Ishikawa (cell line): Measurements from ENCODE around the gene SLC22A14.
A peak's percentile ranks its signal among the peaks of the same experiment; 100 is the strongest.

Source experiments
- CEBPB ChIP-seq: IDR thresholded peaks from 2 replicates; pipeline ENCODE4 v1.6.1; 2012
- CREB1 ChIP-seq: IDR thresholded peaks from 2 replicates; pipeline ENCODE4 v1.6.1; 2012; ENCODE audit warnings: low read depth
- EGR1 ChIP-seq: IDR thresholded peaks from 2 replicates; pipeline ENCODE4 v1.6.1; 2012
- EP300 ChIP-seq: IDR thresholded peaks from 2 replicates; pipeline ENCODE4 v1.6.1; 2012; ENCODE audit warnings: borderline replicate concordance
- FOXM1 ChIP-seq: IDR thresholded peaks from 2 replicates; pipeline ENCODE4 v1.6.1; 2012; ENCODE audit warnings: low read depth, borderline replicate concordance
- NFIC ChIP-seq: IDR thresholded peaks from 2 replicates; pipeline ENCODE4 v1.6.1; 2012
- RAD21 ChIP-seq: IDR thresholded peaks from 2 replicates; pipeline ENCODE4 v1.6.1; 2012; ENCODE audit warnings: low read depth
- REST ChIP-seq: IDR thresholded peaks from 2 replicates; pipeline ENCODE4 v1.6.1; 2012; ENCODE audit warnings: low read depth, mild to moderate bottlenecking
- TAF1 ChIP-seq: IDR thresholded peaks from 2 replicates; pipeline ENCODE4 v1.6.1; 2012; ENCODE audit warnings: low read depth, mild to moderate bottlenecking
- TCF12 ChIP-seq: IDR thresholded peaks from 2 replicates; pipeline ENCODE4 v1.6.1; 2012; ENCODE audit warnings: low read depth
- TEAD4 ChIP-seq: IDR thresholded peaks from 2 replicates; pipeline ENCODE4 v1.6.1; 2012
- YY1 ChIP-seq: IDR thresholded peaks from 2 replicates; pipeline ENCODE4 v1.6.1; 2012; ENCODE audit warnings: low read depth
- ZBTB7A ChIP-seq: IDR thresholded peaks from 2 replicates; pipeline ENCODE4 v1.6.1; 2012; ENCODE audit warnings: low read depth
- TF ChIP-seq, protein P1 (sequence below): IDR thresholded peaks from 2 replicates; pipeline ENCODE4 v1.6.1; 2012
- TF ChIP-seq, protein P2 (sequence below): IDR thresholded peaks from 2 replicates; pipeline ENCODE4 v1.6.1; 2012

SLC22A14 gene

GRCh38 chr3:38353151-38353550 lies 71.1 kb downstream of the SLC22A14 start:
- TF ChIP-seq EP300 = no peak

- TF ChIP-seq NFIC = peak; percentile 29; the same call in 1 of the 2 replicates
- no peak for TF ChIP-seq TAF1
Observed at GRCh38 chr3:38354588-38355330, 72.7 kb downstream of the SLC22A14 start.

- no peak for TF ChIP-seq RAD21
- TF ChIP-seq, protein P1, sequence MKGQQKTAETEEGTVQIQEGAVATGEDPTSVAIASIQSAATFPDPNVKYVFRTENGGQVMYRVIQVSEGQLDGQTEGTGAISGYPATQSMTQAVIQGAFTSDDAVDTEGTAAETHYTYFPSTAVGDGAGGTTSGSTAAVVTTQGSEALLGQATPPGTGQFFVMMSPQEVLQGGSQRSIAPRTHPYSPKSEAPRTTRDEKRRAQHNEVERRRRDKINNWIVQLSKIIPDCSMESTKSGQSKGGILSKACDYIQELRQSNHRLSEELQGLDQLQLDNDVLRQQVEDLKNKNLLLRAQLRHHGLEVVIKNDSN = no peak
- no peak for TF ChIP-seq FOXM1
- no peak for TF ChIP-seq TAF1
- no peak for TF ChIP-seq CEBPB
- no peak for TF ChIP-seq NFIC
- no peak for TF ChIP-seq EGR1
- TF ChIP-seq CREB1 = no peak
- TF ChIP-seq EP300 = no peak
- no peak for TF ChIP-seq ZBTB7A
- no peak for TF ChIP-seq TEAD4
- no peak for TF ChIP-seq YY1
- no peak for TF ChIP-seq REST
- TF ChIP-seq, protein P2, sequence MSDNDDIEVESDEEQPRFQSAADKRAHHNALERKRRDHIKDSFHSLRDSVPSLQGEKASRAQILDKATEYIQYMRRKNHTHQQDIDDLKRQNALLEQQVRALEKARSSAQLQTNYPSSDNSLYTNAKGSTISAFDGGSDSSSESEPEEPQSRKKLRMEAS = no peak
- TF ChIP-seq TCF12 = no peak
Observed at GRCh38 chr3:38359038-38359437, 76.9 kb downstream of the SLC22A14 start.

DNA sequence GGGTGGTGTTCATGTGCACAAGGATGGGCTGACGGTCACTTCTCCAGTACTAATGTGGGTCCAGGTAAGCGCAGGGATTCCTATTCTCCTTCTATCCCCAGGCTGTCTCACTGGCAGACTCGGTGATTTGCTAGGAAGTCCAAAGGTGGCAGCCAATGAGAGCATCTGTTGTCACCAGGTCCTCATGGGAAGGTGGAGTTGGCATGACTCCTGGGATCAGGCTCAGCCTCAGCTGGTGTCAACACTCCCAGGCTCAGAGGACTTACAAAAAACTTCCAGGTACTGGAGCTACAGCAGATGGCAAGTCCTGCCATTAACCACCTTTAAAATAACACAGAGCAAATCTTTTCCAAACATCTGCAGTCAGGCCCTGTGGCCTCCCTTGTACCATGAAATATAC lies 78.3 kb downstream of the SLC22A14 start:
- TF ChIP-seq NFIC = no peak
- no peak for TF ChIP-seq REST
- TF ChIP-seq FOXM1 = no peak
- TF ChIP-seq TEAD4 = no peak
- no peak for TF ChIP-seq EP300
- no peak for TF ChIP-seq TCF12
- TF ChIP-seq, protein P1 = no peak
- no peak for TF ChIP-seq RAD21
- no peak for TF ChIP-seq CEBPB
- no peak for TF ChIP-seq ZBTB7A
- no peak for TF ChIP-seq YY1
- no peak for TF ChIP-seq TAF1
- TF ChIP-seq EGR1 = no peak

DNA sequence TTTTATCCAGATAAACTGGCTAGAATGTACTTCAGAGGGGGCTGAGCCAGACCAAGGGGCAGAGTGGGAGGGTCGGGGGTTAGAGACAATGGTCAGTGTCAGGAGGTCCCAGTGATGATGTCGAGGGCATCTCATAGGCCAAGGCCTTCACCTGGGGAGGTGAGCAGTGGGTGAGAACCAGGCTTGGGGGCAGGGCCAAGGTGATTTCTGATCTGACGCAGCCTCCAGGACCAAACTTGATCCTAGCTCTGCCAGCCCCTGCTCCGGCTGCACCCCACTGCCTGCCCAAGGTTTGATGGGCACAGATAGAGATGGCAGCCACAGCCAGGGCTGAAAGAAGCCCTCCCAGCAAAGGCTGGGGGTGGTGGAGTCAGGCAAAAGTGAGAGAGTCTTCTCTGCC lies 79.4 kb downstream of the SLC22A14 start:
- TF ChIP-seq ZBTB7A (no peak), TCF12 (no peak), EGR1 (no peak), REST (no peak), EP300 (no peak), TEAD4 (no peak), NFIC (no peak), FOXM1 (no peak), CREB1 (no peak), TAF1 (no peak), YY1 (no peak), RAD21 (no peak), CEBPB (no peak)
- TF ChIP-seq, protein P2 = no peak
- TF ChIP-seq, protein P1 = no peak
